ENCODE measurements around the gene NLK. TPM values are rescaled to one million over a fixed set of nuclear protein-coding genes. Genes with fewer than 3 reads are reported as not detected.

Gene NLK
- total and polyA plus RNA-seq, 7 experiments from 2014 or later: 1.0 to 19.2 (median 16.5) TPM

GRCh38 chr17:28173801-28174200 lies 131.3 kb downstream of the NLK start:
- no peak overlapping the region for H3K27ac ChIP-seq (ENCODE audit: low read depth, low read length)
- no peak for DNase-seq

GRCh38 chr17:28174352-28175046 lies 132.0 kb downstream of the NLK start:
- ChIA-PET POLR2A (interaction anchor here (0.6 kb wide), 1 partner anchor 20 kb away, joined by 4 read pairs; no protein-coding TSS in a partner anchor), CTCF (no interaction called here)
- Histone ChIP-seq H3K9me3 (ENCODE audit: control insufficient read depth in 2 of 3, low read length in 3 of 3) (no peaks in the 10 kb centered on the region), H3K4me1 (ENCODE audit: control insufficient read depth in 2 of 2, insufficient read depth in 2 of 2, low read length in 2 of 2) (no peaks in the 10 kb centered on the region), H3K4me3 (ENCODE audit: low read length) (no peak overlapping the region), H3K27ac (ENCODE audit: low read depth, low read length) (no peak overlapping the region), H3K36me3 (ENCODE audit: control insufficient read depth in 2 of 3, insufficient read depth in 3 of 3, low read length in 3 of 3) (no peaks in the 10 kb centered on the region), H3K27me3 (ENCODE audit: control insufficient read depth in 2 of 2, insufficient read depth in 2 of 2, low read length in 2 of 2) (no peaks in the 10 kb centered on the region)
- H3K27ac Mint-ChIP-seq: peak overlapping the region in 5 of 9 donors; percentile 25 to 77 (median 42)
- ATAC-seq: peak; percentile 68
- peaks cover 0 to 3% (median 0%) of the 10 kb centered on the region in 11 donors for H3K9me3 Mint-ChIP-seq
- peak in 8 of 9 donors; percentile 1 to 57 (median 38) for DNase-seq
- H3K27me3 Mint-ChIP-seq: no peaks in the 10 kb centered on the region
- intact Hi-C loops (cut with micrococcal nuclease): no loop called here
- peaks cover 10 to 29% (median 27%) of the 10 kb centered on the region in 7 donors for H3K4me1 Mint-ChIP-seq
- peaks cover 0 to 41% (median 6%) of the 10 kb centered on the region in 5 donors for H3K36me3 Mint-ChIP-seq
- H3K4me3 Mint-ChIP-seq: peak overlapping the region in 7 of 10 donors; percentile 1 to 33 (median 24)

More at GRCh38 chr17:28173801-28174200, 131.3 kb downstream of the NLK start:
- ATAC-seq: no peak
- H3K27ac Mint-ChIP-seq: peak overlapping the region in 6 of 9 donors; percentile 11 to 82 (median 38)
- Histone ChIP-seq H3K36me3 (ENCODE audit: control insufficient read depth in 2 of 3, insufficient read depth in 3 of 3, low read length in 3 of 3) (no peaks in the 10 kb centered on the region), H3K4me1 (ENCODE audit: control insufficient read depth in 2 of 2, insufficient read depth in 2 of 2, low read length in 2 of 2) (no peaks in the 10 kb centered on the region), H3K4me3 (ENCODE audit: low read length) (no peak overlapping the region), H3K27me3 (ENCODE audit: control insufficient read depth in 2 of 2, insufficient read depth in 2 of 2, low read length in 2 of 2) (no peaks in the 10 kb centered on the region), H3K9me3 (ENCODE audit: control insufficient read depth in 2 of 3, low read length in 3 of 3) (no peaks in the 10 kb centered on the region)
- no peaks in the 10 kb centered on the region for H3K27me3 Mint-ChIP-seq
- POLR2A ChIA-PET: no interaction called here
- CTCF ChIA-PET: no interaction called here
- H3K9me3 Mint-ChIP-seq: peaks cover 0 to 3% (median 0%) of the 10 kb centered on the region in 11 donors
- H3K36me3 Mint-ChIP-seq: peaks cover 0 to 44% (median 6%) of the 10 kb centered on the region in 5 donors
- intact Hi-C loops (cut with micrococcal nuclease): no loop called here
- H3K4me3 Mint-ChIP-seq: peak overlapping the region in 1 of 10 donors; percentile 0
- H3K4me1 Mint-ChIP-seq: peaks cover 10 to 29% (median 27%) of the 10 kb centered on the region in 7 donors

GRCh38 chr17:28177351-28177750 lies 134.9 kb downstream of the NLK start:
- H3K36me3 Mint-ChIP-seq: peaks cover 0 to 45% (median 5%) of the 10 kb centered on the region in 5 donors
- H3K27ac Mint-ChIP-seq: no peak overlapping the region
- H3K4me3 Mint-ChIP-seq: no peak overlapping the region
- intact Hi-C loops (cut with micrococcal nuclease): no loop called here
- H3K4me1 Mint-ChIP-seq: peaks cover 8 to 39% (median 25%) of the 10 kb centered on the region in 7 donors
- Histone ChIP-seq H3K9me3 (ENCODE audit: control insufficient read depth in 2 of 3, low read length in 3 of 3) (no peaks in the 10 kb centered on the region), H3K36me3 (ENCODE audit: control insufficient read depth in 2 of 3, insufficient read depth in 3 of 3, low read length in 3 of 3) (no peaks in the 10 kb centered on the region), H3K27me3 (ENCODE audit: control insufficient read depth in 2 of 2, insufficient read depth in 2 of 2, low read length in 2 of 2) (no peaks in the 10 kb centered on the region), H3K4me1 (ENCODE audit: control insufficient read depth in 2 of 2, insufficient read depth in 2 of 2, low read length in 2 of 2) (no peaks in the 10 kb centered on the region), H3K4me3 (ENCODE audit: low read length) (no peak overlapping the region), H3K27ac (ENCODE audit: low read depth, low read length) (no peak overlapping the region)
- ATAC-seq (no peak), DNase-seq (no peak)
- H3K9me3 Mint-ChIP-seq: peaks cover 0 to 3% (median 0%) of the 10 kb centered on the region in 11 donors
- no peaks in the 10 kb centered on the region for H3K27me3 Mint-ChIP-seq
- POLR2A ChIA-PET: no interaction called here
- CTCF ChIA-PET: no interaction called here

GRCh38 chr17:28178800-28179199 lies 136.3 kb downstream of the NLK start:
- ChIA-PET POLR2A (no interaction called here), CTCF (interaction anchor here (0.6 kb wide), 1 partner anchor 721 kb away, joined by 7 read pairs; no protein-coding TSS in a partner anchor)
- Histone ChIP-seq H3K27ac (ENCODE audit: low read depth, low read length) (no peak overlapping the region), H3K4me3 (ENCODE audit: low read length) (no peak overlapping the region), H3K9me3 (ENCODE audit: control insufficient read depth in 2 of 3, low read length in 3 of 3) (no peaks in the 10 kb centered on the region), H3K4me1 (ENCODE audit: control insufficient read depth in 2 of 2, insufficient read depth in 2 of 2, low read length in 2 of 2) (no peaks in the 10 kb centered on the region), H3K36me3 (ENCODE audit: control insufficient read depth in 2 of 3, insufficient read depth in 3 of 3, low read length in 3 of 3) (no peaks in the 10 kb centered on the region), H3K27me3 (ENCODE audit: control insufficient read depth in 2 of 2, insufficient read depth in 2 of 2, low read length in 2 of 2) (no peaks in the 10 kb centered on the region)
- H3K9me3 Mint-ChIP-seq: peaks cover 0 to 3% (median 0%) of the 10 kb centered on the region in 11 donors
- H3K4me3 Mint-ChIP-seq: no peak overlapping the region
- H3K27me3 Mint-ChIP-seq: no peaks in the 10 kb centered on the region
- H3K36me3 Mint-ChIP-seq: peaks cover 0 to 35% (median 5%) of the 10 kb centered on the region in 5 donors
- intact Hi-C loops (cut with micrococcal nuclease): no loop called here
- H3K27ac Mint-ChIP-seq: no peak overlapping the region
- ATAC-seq (no peak), DNase-seq (no peak)
- H3K4me1 Mint-ChIP-seq: peaks cover 4 to 24% (median 10%) of the 10 kb centered on the region in 7 donors

- no peaks in the 10 kb centered on the region for H3K27me3 ChIP-seq (ENCODE audit: control insufficient read depth in 2 of 2, insufficient read depth in 2 of 2, low read length in 2 of 2)
- intact Hi-C loops (cut with micrococcal nuclease): no loop called here
- Mint-ChIP-seq H3K9me3 (no peaks in the 10 kb centered on the region), H3K27ac (peak overlapping the region in 1 of 9 donors; percentile 41), H3K36me3 (peaks cover 0 to 38% (median 13%) of the 10 kb centered on the region in 5 donors), H3K4me1 (peaks cover 0 to 14% (median 0%) of the 10 kb centered on the region in 7 donors), H3K4me3 (no peak overlapping the region), H3K27me3 (no peaks in the 10 kb centered on the region)
- peaks cover 0 to 2% (median 0%) of the 10 kb centered on the region in 3 experiments for H3K36me3 ChIP-seq (ENCODE audit: control insufficient read depth in 2 of 3, insufficient read depth in 3 of 3, low read length in 3 of 3)
- no peak overlapping the region for H3K4me3 ChIP-seq (ENCODE audit: low read length)
- DNase-seq: no peak
- H3K27ac ChIP-seq (ENCODE audit: low read depth, low read length): no peak overlapping the region
- H3K4me1 ChIP-seq (ENCODE audit: control insufficient read depth in 2 of 2, insufficient read depth in 2 of 2, low read length in 2 of 2): no peaks in the 10 kb centered on the region
- ChIA-PET POLR2A (no interaction called here), CTCF (no interaction called here)
- ATAC-seq: no peak
- H3K9me3 ChIP-seq (ENCODE audit: control insufficient read depth in 2 of 3, low read length in 3 of 3): no peaks in the 10 kb centered on the region
These were observed 138.0 kb downstream of the NLK start for GRCh38 chr17:28180449-28180848.

- H3K4me3 ChIP-seq (ENCODE audit: low read length): no peak overlapping the region
- no peaks in the 10 kb centered on the region for H3K27me3 Mint-ChIP-seq
- ATAC-seq: no peak
- no peak overlapping the region for H3K27ac Mint-ChIP-seq
- H3K36me3 ChIP-seq (ENCODE audit: control insufficient read depth in 2 of 3, insufficient read depth in 3 of 3, low read length in 3 of 3): peaks cover 0 to 6% (median 0%) of the 10 kb centered on the region in 3 experiments
- H3K9me3 Mint-ChIP-seq: peaks cover 0 to 9% (median 0%) of the 10 kb centered on the region in 11 donors
- POLR2A ChIA-PET: no interaction called here
- no peaks in the 10 kb centered on the region for H3K9me3 ChIP-seq (ENCODE audit: control insufficient read depth in 2 of 3, low read length in 3 of 3)
- H3K4me3 Mint-ChIP-seq: no peak overlapping the region
- H3K4me1 ChIP-seq (ENCODE audit: control insufficient read depth in 2 of 2, insufficient read depth in 2 of 2, low read length in 2 of 2): no peaks in the 10 kb centered on the region
- H3K27me3 ChIP-seq (ENCODE audit: control insufficient read depth in 2 of 2, insufficient read depth in 2 of 2, low read length in 2 of 2): no peaks in the 10 kb centered on the region
- H3K27ac ChIP-seq (ENCODE audit: low read depth, low read length): no peak overlapping the region
- peaks cover 0 to 49% (median 24%) of the 10 kb centered on the region in 5 donors for H3K36me3 Mint-ChIP-seq
- intact Hi-C loops (cut with micrococcal nuclease): no loop called here
- CTCF ChIA-PET: no interaction called here
- peaks cover 0 to 14% (median 0%) of the 10 kb centered on the region in 7 donors for H3K4me1 Mint-ChIP-seq
- DNase-seq: no peak
These were observed 139.1 kb downstream of the NLK start for GRCh38 chr17:28181568-28181967.

All from naive thymus-derived CD4-positive, alpha-beta T cell (primary cell).